Tibial artery (tissue), 4 donors: ENCODE results near the gene PALM2AKAP2.

ENCODE experiments used
- DNase-seq, 2 donors: peaks; one replicate each; pipeline ENCODE4 v3.0.0-alpha.2; 2019
- H3K27ac ChIP-seq, 2 donors: fragments of 200-600 bp; sonication (generic) in 1 of 2; 1 replicate in 1 of 2; 2 replicates in 1 of 2; pipeline ENCODE4 v1.5.1; 2018 to 2019; ENCODE audit warnings: mild to moderate bottlenecking in 1 of 2
- H3K27me3 ChIP-seq, 2 donors: fragments of 200-600 bp; sonication (generic) in 1 of 2; one replicate each; pipeline versions ENCODE4 v1.5.1 to v1.6.0; 2016 to 2019
- H3K36me3 ChIP-seq, 3 donors: fragments of 200-600 bp; sonication (generic) in 2 of 3; one replicate each; pipeline ENCODE4 v1.5.1; 2016 to 2019; ENCODE audit warnings: mild to moderate bottlenecking in 2 of 3
- H3K4me1 ChIP-seq, 4 donors: fragments of 200-600 bp; sonication (generic) in 2 of 4; 1 replicate in 3 of 4; 2 replicates in 1 of 4; pipeline ENCODE4 v1.5.1; 2016 to 2019
- H3K4me3 ChIP-seq, 2 donors: fragments of 200-600 bp; sonication (generic) in 1 of 2; 1 replicate in 1 of 2; 2 replicates in 1 of 2; pipeline ENCODE4 v1.5.1; 2018 to 2019; ENCODE audit warnings: mild to moderate bottlenecking in 2 of 2
- H3K9me3 ChIP-seq, 3 donors: fragments of 200-600 bp; sonication (generic) in 1 of 3; one replicate each; pipeline ENCODE4 v1.5.1; 2016 to 2019
- intact Hi-C: fragments of 100-400 bp; cut with DNase I; formaldehyde crosslinking; loops from one replicate; pipeline ENCODE4 v1.15.0; 2023; ENCODE audit warnings: low total_unique reads
- TF ChIP-seq, protein P1 (sequence below), 2 experiments: fragments of 200-600 bp in 1 of 2; fragments of 450-650 bp in 1 of 2; IDR thresholded peaks; one replicate each; pipeline ENCODE4 v1.5.1; 2017 to 2019; ENCODE audit warnings: antibody characterized with exemption in 2 of 2, mild to moderate bottlenecking in 1 of 2, moderate library complexity in 1 of 2

Gene PALM2AKAP2

DNA sequence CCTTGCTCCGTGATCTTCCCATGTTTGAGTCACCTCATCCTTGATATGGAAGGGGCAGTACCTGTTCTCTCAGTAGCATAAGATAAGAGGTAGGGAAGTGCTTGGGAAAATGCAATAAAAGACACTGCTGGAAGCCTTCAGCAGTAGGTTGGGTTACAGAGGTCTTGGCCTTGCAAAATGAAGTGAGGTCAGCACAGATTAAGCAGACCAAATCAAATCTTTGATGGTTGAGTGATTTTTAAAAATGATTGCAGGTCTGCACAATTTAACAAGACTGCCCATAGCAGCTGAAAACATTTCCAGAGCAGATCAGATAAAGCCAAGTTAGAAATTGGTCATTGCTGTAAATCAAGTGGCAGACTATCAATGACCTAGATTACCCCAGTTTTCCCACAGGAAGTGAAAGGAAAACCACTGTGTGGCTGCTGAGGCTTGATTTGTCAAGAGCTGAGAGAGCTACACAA, 32.9 kb downstream of the PALM2AKAP2 start:
- Histone ChIP-seq H3K4me1 (peaks cover 0 to 34% (median 18%) of the 10 kb centered on the region in 4 donors), H3K36me3 (no peaks in the 10 kb centered on the region), H3K9me3 (no peaks in the 10 kb centered on the region), H3K4me3 (no peak overlapping the region), H3K27ac (no peak overlapping the region), H3K27me3 (no peaks in the 10 kb centered on the region)
- TF ChIP-seq, protein P1, sequence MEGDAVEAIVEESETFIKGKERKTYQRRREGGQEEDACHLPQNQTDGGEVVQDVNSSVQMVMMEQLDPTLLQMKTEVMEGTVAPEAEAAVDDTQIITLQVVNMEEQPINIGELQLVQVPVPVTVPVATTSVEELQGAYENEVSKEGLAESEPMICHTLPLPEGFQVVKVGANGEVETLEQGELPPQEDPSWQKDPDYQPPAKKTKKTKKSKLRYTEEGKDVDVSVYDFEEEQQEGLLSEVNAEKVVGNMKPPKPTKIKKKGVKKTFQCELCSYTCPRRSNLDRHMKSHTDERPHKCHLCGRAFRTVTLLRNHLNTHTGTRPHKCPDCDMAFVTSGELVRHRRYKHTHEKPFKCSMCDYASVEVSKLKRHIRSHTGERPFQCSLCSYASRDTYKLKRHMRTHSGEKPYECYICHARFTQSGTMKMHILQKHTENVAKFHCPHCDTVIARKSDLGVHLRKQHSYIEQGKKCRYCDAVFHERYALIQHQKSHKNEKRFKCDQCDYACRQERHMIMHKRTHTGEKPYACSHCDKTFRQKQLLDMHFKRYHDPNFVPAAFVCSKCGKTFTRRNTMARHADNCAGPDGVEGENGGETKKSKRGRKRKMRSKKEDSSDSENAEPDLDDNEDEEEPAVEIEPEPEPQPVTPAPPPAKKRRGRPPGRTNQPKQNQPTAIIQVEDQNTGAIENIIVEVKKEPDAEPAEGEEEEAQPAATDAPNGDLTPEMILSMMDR (IDR thresholded peaks at IDR 0.05), result no peak
- DNase-seq, result no peak
- intact Hi-C loops, result no loop called here

DNA sequence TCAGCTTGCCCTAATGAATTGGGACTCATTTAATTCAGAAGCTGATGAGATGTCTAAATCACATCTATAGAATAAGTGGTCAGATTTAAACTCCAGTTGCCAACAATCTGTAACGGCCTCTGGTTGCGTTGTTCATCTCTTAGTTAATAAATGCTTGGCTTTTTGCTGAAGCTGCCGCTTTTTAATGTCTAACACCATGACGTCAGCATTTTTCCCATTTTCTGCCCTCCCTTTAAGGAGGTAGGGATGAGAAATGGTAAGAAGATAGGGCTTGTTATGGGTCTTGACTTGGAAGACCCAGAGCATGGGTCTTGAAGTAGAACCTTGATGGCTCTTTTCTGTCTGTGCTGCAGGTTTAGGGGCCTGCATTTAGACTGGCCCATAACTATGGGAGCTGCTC, 33.3 kb downstream of the PALM2AKAP2 start:
- H3K36me3 ChIP-seq, result no peaks in the 10 kb centered on the region

DNA sequence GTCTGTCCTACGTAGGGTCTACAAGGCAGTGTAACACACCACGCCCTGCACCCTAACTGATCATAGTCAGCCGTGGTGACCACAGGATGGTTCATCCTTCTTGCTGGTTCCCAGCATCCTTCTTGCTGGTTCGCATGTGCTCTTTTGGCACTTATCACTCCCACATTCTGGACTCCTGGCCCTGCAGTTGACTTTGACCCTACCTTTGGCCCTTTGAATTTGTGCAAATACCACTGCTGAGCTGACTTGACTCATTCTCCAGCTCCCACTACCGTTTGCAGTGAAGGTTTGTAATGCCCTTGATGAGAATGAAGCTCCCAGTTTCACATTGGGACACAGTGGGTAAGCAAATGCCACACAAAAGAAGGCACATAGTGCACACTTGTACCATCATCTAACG, 33.8 kb downstream of the PALM2AKAP2 start:
- Histone ChIP-seq H3K27me3 (no peaks in the 10 kb centered on the region), H3K4me1 (peaks cover 0 to 44% (median 22%) of the 10 kb centered on the region in 4 donors), H3K36me3 (no peaks in the 10 kb centered on the region), H3K27ac (no peak overlapping the region), H3K9me3 (no peaks in the 10 kb centered on the region), H3K4me3 (no peak overlapping the region)
- intact Hi-C loops, result no loop called here
- DNase-seq, result no peak
- TF ChIP-seq, protein P1 (IDR thresholded peaks at IDR 0.05), result no peak

More for the DNA sequence above, 33.3 kb downstream of the PALM2AKAP2 start:
- TF ChIP-seq, protein P1 (IDR thresholded peaks at IDR 0.05), result no peak
- Histone ChIP-seq H3K27me3 (no peaks in the 10 kb centered on the region), H3K4me1 (peaks cover 0 to 38% (median 21%) of the 10 kb centered on the region in 4 donors), H3K4me3 (no peak overlapping the region), H3K27ac (no peak overlapping the region), H3K9me3 (no peaks in the 10 kb centered on the region)
- intact Hi-C loops, result no loop called here
- no peak for DNase-seq

DNA sequence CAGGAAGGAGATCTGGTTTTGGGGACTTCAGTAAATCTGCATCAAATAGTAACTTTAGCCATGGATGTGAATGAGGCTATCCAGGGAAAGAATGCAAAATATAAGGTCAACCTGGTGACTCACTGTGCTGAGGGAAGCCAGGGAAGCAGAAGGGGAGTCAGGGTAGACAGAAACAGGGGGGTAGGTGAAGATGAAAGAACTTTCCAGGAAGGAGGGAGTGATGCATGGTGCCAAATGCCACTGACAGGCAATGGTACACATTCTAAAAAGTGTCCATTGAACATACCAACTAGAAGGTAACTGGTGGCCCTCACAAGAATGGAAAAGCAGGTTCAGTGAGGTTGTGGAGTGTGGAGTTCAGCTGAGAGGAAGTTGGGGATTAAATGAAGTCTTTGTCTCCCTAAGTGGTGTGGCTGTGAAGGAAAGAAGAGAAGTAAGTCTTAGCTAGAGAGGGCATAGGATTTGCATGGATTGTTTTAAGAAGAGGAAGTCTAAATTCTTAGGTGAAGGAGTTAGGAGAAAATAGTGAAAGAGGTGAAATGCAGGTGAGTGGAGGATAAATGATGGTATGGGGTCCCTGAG, 35.5 kb downstream of the PALM2AKAP2 start:
- H3K4me1 ChIP-seq, result peaks cover 0 to 44% (median 22%) of the 10 kb centered on the region in 4 donors
- no peak overlapping the region for H3K4me3 ChIP-seq
- TF ChIP-seq, protein P1 (IDR thresholded peaks at IDR 0.05), result no peak
- H3K27ac ChIP-seq, result peak overlapping the region in 1 of 2 donors; percentile 55
- no peaks in the 10 kb centered on the region for H3K36me3 ChIP-seq
- DNase-seq, result no peak
- intact Hi-C loops, result no loop called here
- H3K9me3 ChIP-seq, result no peaks in the 10 kb centered on the region
- H3K27me3 ChIP-seq, result no peaks in the 10 kb centered on the region

DNA sequence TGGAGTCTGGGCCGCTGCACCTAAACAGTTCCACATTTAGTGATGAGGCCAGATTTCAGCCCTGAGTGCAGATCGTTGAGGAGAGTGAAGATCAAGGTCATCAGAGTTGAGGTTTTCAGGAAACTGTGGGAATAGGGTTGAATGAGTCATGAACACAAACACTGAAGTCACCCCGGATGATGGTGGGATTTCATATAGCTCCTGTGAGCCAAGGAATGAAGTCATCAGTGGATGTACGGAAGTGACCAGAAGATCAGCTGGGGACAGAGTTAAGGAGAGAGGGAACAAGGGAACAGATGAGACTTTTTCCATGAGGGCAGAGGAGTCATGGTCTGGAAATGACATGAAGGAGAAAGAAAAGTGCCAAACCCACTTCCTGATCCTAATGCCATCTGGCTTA, 36.5 kb downstream of the PALM2AKAP2 start:
- TF ChIP-seq, protein P1 (IDR thresholded peaks at IDR 0.05), result no peak
- DNase-seq, result peak in 1 of 2 donors; percentile 47
- H3K4me3 ChIP-seq, result no peak overlapping the region
- H3K27ac ChIP-seq, result peak overlapping the region; percentile 19 to 55
- no peaks in the 10 kb centered on the region for H3K36me3 ChIP-seq
- no peaks in the 10 kb centered on the region for H3K27me3 ChIP-seq
- intact Hi-C loops, result no loop called here
- H3K4me1 ChIP-seq, result peaks cover 0 to 44% (median 22%) of the 10 kb centered on the region in 4 donors
- no peaks in the 10 kb centered on the region for H3K9me3 ChIP-seq
